ENCODE measurements around the gene ACSF2. TPM values are rescaled to one million over a fixed set of nuclear protein-coding genes. Genes with fewer than 3 reads are reported as not detected.

The ACSF2 gene
- total RNA-seq, 1 experiment from 2014 or later = 161 TPM

DNA sequence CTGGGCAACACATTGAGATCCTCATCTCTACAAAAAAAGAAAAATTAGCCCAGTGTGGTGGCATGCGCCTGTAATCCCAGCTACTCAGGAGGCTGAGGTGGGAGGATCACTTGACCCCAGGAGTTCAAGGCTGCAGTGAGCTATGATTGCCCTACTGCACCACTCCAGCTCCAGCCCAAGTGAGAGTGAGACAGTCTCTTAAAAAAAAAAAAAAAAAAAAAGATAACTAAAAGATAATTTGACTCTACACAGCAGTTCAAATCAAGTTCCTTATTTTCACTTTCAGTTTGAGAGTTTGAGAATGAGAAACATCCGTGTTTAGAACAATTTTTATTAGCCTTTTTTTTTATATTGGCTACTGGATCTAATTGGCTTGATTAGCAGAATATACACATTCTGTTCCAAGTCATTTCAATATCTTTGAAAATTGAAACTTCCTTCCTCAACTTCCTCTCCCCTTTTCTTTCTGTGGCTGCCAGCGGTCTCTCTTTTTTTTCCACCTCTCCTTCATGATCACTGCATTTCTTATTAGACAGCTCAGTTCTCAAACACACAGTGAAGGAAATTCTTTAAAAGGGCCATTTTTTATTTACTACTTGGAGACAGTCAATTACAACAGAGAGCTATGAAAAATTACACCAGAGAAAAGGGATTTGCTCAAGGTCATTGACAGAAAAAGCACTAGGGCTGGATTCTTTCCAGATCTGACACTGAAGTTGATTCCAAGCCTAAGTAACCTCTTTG, 4.5 kb upstream of the ACSF2 start:
- intact Hi-C loops (cut with micrococcal nuclease; ENCODE audit: unreplicated experiment) = no loop called here
- Mint-ChIP-seq H3K27ac (ENCODE audit: unreplicated experiment) (no peak overlapping the region), H3K9me3 (ENCODE audit: unreplicated experiment) (peaks cover 11% of the 10 kb centered on the region), H3K4me1 (ENCODE audit: low read depth, unreplicated experiment) (peaks cover 28% of the 10 kb centered on the region), H3K27me3 (ENCODE audit: insufficient read depth, unreplicated experiment) (peaks cover 7% of the 10 kb centered on the region), H3K4me3 (ENCODE audit: unreplicated experiment) (no peak overlapping the region), H3K36me3 (ENCODE audit: insufficient read depth, unreplicated experiment) (no peaks in the 10 kb centered on the region)
- DNase-seq = no peak
- no peak overlapping the region for H3K4me3 ChIP-seq (ENCODE audit: low read depth, low read length)
- 0 out of 2 replicates have a peak, but pooled peaks cover 6% of the 10 kb centered on the region for H3K9me3 ChIP-seq
- POLR2A ChIA-PET = interaction anchor here (0.7 kb wide), 1 partner anchor 11 kb away, joined by 3 read pairs; no protein-coding TSS in a partner anchor
- no TSS peak for BruUV-seq (replicated peaks)
- H3K4me1 ChIP-seq = peaks cover 24% of the 10 kb centered on the region
- TF ChIP-seq CTCF (IDR thresholded peaks at IDR 0.05; ENCODE audit: insufficient read depth in 1 of 2, low read depth in 1 of 2, low read length in 1 of 2, severe bottlenecking in 1 of 2, unreplicated experiment in 1 of 2) = no peak
- no peaks in the 10 kb centered on the region for H3K27me3 ChIP-seq (replicated peaks; ENCODE audit: control insufficient read depth, insufficient read depth, low read length)
- no peaks in the 10 kb centered on the region for H3K36me3 ChIP-seq (ENCODE audit: control insufficient read depth, insufficient read depth, low read length)
- CTCF ChIA-PET = interaction anchor here (0.6 to 2.7 kb wide), 6 partner anchors 14 to 1791 kb away, joined by 3 to 13 read pairs (median 4); partner anchors contain the start of gene LRRC59

GRCh38 chr17:50422738-50423137, 3.3 kb upstream of the ACSF2 start:
- no peaks in the 10 kb centered on the region for H3K36me3 Mint-ChIP-seq (ENCODE audit: insufficient read depth, unreplicated experiment)
- Histone ChIP-seq H3K27me3 (replicated peaks; ENCODE audit: control insufficient read depth, insufficient read depth, low read length) (no peaks in the 10 kb centered on the region), H3K36me3 (ENCODE audit: control insufficient read depth, insufficient read depth, low read length) (no peaks in the 10 kb centered on the region), H3K4me3 (ENCODE audit: low read depth, low read length) (no peak overlapping the region), H3K9me3 (0 out of 2 replicates have a peak, but pooled peaks cover 6% of the 10 kb centered on the region), H3K4me1 (peaks cover 37% of the 10 kb centered on the region)
- peaks cover 7% of the 10 kb centered on the region for H3K27me3 Mint-ChIP-seq (ENCODE audit: insufficient read depth, unreplicated experiment)
- no peak for TF ChIP-seq CTCF (IDR thresholded peaks at IDR 0.05; ENCODE audit: insufficient read depth in 1 of 2, low read depth in 1 of 2, low read length in 1 of 2, severe bottlenecking in 1 of 2, unreplicated experiment in 1 of 2)
- intact Hi-C loops (cut with micrococcal nuclease; ENCODE audit: unreplicated experiment) = no loop called here
- no TSS peak for BruUV-seq (replicated peaks)
- CTCF ChIA-PET = interaction anchor here (0.6 to 2.7 kb wide), 3 partner anchors 13 to 634 kb away, joined by 3 to 13 read pairs (median 3); partner anchors contain the start of gene LRRC59
- H3K4me1 Mint-ChIP-seq (ENCODE audit: low read depth, unreplicated experiment) = peaks cover 40% of the 10 kb centered on the region
- H3K27ac Mint-ChIP-seq (ENCODE audit: unreplicated experiment) = no peak overlapping the region
- H3K4me3 Mint-ChIP-seq (ENCODE audit: unreplicated experiment) = no peak overlapping the region
- H3K9me3 Mint-ChIP-seq (ENCODE audit: unreplicated experiment) = peaks cover 11% of the 10 kb centered on the region
- POLR2A ChIA-PET = no interaction called here
- DNase-seq = no peak

DNA sequence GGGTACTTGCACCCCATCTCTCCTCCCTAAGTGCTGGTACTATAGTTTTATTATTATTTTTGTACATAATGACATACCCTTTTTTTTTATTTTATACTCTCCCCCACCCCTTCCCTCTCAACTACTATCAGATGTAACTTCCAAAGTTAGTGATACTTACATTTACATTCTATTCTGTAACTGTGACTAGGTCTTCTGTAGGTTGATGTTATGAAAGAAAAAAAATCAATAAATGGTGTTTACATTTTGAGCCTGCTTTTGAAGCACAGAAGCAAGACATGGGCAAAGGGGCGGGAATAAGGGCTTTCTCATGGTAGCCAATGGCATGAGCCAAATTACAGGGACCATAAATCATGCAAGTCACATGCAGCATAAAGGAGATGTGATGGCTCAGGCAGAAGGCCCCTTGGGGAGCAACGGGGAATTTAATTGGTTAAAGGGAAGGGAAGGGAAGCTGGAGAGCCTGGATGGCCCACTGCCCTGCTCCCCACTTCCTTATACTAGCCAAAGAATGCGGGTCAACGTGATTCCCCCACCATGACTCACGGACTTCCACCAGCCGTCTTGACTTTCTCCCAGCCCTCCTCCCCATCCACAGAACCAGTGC, 2.4 kb upstream of the ACSF2 start:
- CTCF ChIA-PET = interaction anchor here (1.4 kb wide), 1 partner anchor 20 kb away, joined by 3 read pairs; no protein-coding TSS in a partner anchor

More for the DNA sequence above, 2.4 kb upstream of the ACSF2 start:
- Mint-ChIP-seq H3K27me3 (ENCODE audit: insufficient read depth, unreplicated experiment) (peaks cover 3% of the 10 kb centered on the region), H3K4me1 (ENCODE audit: low read depth, unreplicated experiment) (peaks cover 44% of the 10 kb centered on the region), H3K4me3 (ENCODE audit: unreplicated experiment) (peak overlapping the region; percentile 34), H3K9me3 (ENCODE audit: unreplicated experiment) (peaks cover 7% of the 10 kb centered on the region), H3K27ac (ENCODE audit: unreplicated experiment) (peak overlapping the region; percentile 54), H3K36me3 (ENCODE audit: insufficient read depth, unreplicated experiment) (no peaks in the 10 kb centered on the region)
- no peak for TF ChIP-seq CTCF (IDR thresholded peaks at IDR 0.05; ENCODE audit: insufficient read depth in 1 of 2, low read depth in 1 of 2, low read length in 1 of 2, severe bottlenecking in 1 of 2, unreplicated experiment in 1 of 2)
- Histone ChIP-seq H3K27me3 (replicated peaks; ENCODE audit: control insufficient read depth, insufficient read depth, low read length) (no peaks in the 10 kb centered on the region), H3K9me3 (0 out of 2 replicates have a peak, but pooled peaks cover 3% of the 10 kb centered on the region), H3K4me3 (ENCODE audit: low read depth, low read length) (no peak overlapping the region), H3K4me1 (peaks cover 46% of the 10 kb centered on the region), H3K36me3 (ENCODE audit: control insufficient read depth, insufficient read depth, low read length) (no peaks in the 10 kb centered on the region)
- DNase-seq = peak; percentile 65 to 85
- intact Hi-C loops (cut with micrococcal nuclease; ENCODE audit: unreplicated experiment) = no loop called here
- no TSS peak for BruUV-seq (replicated peaks)
- POLR2A ChIA-PET = no interaction called here
